ENCODE measurements around the gene CAMSAP2.

- TF ChIP-seq CTCF (IDR thresholded peaks at IDR 0.05; ENCODE audit: low read length): peak; percentile 54
- no peak for TF ChIP-seq EZH2 (IDR thresholded peaks at IDR 0.05; ENCODE audit: borderline replicate concordance, low read length)
Observed at GRCh38 chr1:200837931-200838571, 99.4 kb downstream of the CAMSAP2 start.
